ENCODE results near the gene HNRNPA2B1.
"Not testable (repeated sequence)": the region's sequence is repeated elsewhere in the genome, so short reads cannot be mapped to it uniquely, and the experiment has no call there.

HNRNPA2B1 gene

DNA sequence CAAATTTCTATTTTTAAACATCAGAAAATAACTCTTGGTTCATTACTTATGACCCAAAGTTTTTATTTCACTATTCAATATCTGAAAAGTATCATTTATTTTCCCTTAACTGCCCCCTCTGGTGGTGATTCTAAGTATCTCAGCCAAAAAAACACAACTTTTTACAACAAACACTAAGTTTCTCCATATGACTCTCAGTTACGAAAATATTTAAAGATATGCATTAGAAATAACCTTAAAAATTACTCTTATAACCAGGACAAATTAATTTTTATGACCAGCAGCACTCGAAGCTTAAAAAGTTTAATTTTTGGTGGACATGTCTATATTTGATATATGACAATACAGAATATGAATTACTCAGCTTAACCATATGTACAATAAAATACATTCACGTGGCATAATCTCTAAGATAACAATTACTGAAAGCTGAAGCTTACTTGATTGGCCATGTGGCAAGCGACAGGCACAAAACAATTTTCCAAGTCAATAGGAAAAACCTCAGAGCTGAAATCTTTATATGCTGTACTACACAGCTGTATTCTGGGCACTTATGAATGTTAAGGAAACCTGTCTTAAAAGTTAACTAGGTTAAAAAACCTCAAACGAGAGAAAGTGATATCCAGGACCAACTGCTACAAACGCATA lies 2.3 kb downstream of the HNRNPA2B1 start:
- no peak for DNase-seq (ENCODE audit: low read depth, low spot score)

- DNase-seq (ENCODE audit: low read depth, low spot score): no peak
Measured at GRCh38 chr7:26197153-26198115, 3.1 kb downstream of the HNRNPA2B1 start.

GRCh38 chr7:26195867-26196657 lies 4.5 kb downstream of the HNRNPA2B1 start:
- no peak for DNase-seq (ENCODE audit: low read depth, low spot score)

DNA sequence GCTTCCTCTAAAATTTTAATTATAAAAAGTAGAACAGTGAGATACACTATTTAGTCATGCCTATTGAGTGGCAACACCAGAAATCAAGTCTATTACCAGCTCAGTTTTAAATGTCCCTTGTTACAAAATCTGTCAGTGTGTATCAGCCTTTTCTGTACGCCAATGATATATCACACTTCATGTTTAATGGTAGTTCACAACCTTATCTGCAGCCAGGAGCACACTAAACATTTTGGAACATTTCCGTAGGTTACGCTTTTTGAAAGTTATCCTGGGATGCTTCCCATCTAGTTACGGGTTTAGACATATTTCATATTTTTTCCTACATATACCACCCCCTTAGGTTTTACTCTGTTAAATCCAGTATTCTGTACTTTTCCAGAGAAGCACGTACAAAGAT lies 5.4 kb downstream of the HNRNPA2B1 start:
- DNase-seq (ENCODE audit: low read depth, low spot score): no peak

- DNase-seq (ENCODE audit: low read depth, low spot score): not testable (repeated sequence)
Measured at GRCh38 chr7:26194764-26195163, 5.8 kb downstream of the HNRNPA2B1 start.

GRCh38 chr7:26193432-26194207 lies 6.9 kb downstream of the HNRNPA2B1 start:
- DNase-seq (ENCODE audit: low read depth, low spot score): no peak

DNA sequence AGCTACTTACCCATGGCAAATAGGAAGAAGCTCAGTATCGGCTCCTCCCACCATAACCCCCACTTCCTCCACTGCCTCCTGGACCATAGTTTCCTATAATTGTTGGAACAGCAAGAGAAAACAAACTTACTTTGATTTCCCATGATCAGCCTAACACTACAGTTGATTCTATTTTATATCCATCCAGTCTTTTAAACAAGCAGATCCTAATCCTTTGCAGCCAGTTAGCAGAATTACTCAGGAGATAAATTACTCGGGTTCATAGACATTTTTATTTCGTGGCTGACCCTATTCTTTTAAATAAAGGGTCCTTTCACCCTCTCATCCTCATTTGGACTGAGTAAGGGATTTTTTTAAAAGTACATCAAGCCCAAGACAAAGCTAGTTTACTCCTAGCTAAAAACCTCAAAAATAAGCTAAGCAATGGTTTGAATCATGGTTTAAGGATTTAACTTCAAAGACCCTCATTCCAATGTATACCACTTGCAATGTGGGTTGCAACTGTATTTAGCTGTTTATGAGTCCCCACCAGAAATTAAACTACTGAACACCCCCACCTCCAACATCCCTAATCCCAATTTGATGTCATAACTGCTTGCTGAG lies 8.0 kb downstream of the HNRNPA2B1 start:
- DNase-seq (ENCODE audit: low read depth, low spot score): no peak

DNA sequence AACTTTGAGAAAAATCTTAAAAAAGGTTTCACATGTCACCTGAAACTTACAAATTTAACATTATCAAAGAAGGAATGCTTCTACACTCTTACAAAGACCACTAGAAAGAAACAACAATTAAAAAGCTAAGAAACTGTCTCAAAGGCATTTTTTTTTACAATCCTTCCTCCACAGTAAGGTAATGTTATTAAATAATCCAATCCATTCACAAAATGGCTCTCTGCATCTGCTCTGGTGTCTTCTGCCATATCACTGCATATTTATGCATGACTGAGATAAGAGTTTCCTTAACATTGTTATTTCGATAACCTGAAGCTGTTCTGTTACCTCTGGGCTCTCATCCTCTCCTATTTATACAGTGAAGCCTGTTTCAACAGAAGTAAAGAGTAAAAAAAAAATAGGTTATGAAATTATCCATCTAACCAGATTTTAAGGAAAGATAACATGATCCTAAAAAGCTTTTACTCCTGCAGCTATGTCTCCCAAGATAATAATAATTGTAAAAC lies 8.5 kb downstream of the HNRNPA2B1 start:
- no peak for DNase-seq (ENCODE audit: low read depth, low spot score)

DNA sequence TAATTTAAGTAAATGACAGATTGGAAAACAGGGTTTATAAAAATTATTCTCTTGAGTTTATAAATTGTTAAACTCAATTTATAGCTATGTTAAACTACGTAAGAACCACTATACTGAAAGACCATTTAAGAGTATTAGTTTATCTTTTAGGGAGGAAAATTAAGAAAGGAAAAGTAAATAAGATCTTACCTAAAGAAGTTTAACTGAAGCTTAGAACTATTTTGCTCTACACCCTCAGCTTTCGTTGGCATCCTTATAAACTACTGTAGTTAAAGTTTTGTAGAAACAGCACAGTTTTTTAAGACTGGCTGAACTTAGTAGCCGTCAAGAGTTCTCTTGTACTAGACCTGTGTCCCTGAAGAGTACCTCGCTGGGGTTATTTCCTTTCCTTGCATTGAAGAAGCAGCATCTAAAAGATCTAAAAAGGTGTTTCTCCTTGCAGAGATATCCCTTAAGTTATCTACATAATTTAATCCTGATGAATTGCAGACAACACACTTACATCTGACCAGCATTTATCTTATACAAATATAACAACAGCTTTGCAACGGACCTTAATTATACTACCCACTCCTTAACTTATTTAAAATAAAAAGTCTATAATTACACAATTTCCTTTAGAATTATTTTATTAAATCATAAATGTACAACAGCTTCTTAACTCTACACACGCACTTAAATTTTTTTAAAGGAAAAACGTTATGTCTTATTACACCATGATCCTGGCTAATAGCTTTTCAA lies 9.1 kb downstream of the HNRNPA2B1 start:
- no peak for DNase-seq (ENCODE audit: low read depth, low spot score)

DNA sequence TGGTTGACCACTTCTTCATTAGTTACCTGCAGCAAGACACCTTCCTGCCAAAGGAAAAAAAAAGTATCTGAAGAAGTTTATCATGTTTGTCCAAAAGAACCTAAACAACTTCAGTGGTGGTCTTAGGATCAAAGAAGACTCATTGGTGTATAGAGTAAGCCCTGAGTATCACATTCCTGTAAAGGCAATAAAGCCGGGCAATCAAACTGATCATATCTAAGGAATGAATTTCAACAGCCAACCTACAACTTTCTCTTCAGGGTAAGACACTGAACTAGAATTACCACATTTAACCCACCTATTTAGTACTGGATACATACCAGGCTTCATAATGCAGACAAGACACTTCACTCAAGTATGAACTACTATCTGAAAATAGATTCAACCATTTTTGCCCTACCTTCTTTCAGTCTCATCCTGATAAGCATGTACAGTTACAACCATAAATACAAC lies 10.1 kb downstream of the HNRNPA2B1 start:
- DNase-seq (ENCODE audit: low read depth, low spot score): no peak

DNA sequence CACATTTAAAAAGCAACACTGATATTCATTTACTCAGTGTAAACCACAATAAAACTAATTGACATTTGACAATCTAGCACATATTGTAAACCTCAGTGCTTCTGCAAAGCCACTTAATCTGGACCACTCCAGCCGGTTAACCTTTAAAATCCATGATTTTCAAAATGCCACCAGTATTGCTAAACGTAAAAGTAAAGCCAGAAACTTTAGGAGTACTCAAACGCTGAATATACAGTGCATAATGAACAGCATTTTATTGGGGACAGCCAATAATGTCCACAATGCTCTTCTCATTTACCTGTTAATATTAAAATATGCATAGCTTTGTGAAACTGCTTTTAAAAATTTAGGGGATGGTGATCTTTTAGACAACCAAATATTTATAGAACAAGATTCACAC lies 10.8 kb downstream of the HNRNPA2B1 start:
- no peak for DNase-seq (ENCODE audit: low read depth, low spot score)

GRCh38 chr7:26188957-26189541 lies 11.5 kb downstream of the HNRNPA2B1 start:
- DNase-seq (ENCODE audit: low read depth, low spot score): no peak

- DNase-seq (ENCODE audit: low read depth, low spot score): no peak
Measured at GRCh38 chr7:26188206-26188956, 12.2 kb downstream of the HNRNPA2B1 start.

GRCh38 chr7:26187380-26188205 lies 13.0 kb downstream of the HNRNPA2B1 start:
- no peak for DNase-seq (ENCODE audit: low read depth, low spot score)

DNA sequence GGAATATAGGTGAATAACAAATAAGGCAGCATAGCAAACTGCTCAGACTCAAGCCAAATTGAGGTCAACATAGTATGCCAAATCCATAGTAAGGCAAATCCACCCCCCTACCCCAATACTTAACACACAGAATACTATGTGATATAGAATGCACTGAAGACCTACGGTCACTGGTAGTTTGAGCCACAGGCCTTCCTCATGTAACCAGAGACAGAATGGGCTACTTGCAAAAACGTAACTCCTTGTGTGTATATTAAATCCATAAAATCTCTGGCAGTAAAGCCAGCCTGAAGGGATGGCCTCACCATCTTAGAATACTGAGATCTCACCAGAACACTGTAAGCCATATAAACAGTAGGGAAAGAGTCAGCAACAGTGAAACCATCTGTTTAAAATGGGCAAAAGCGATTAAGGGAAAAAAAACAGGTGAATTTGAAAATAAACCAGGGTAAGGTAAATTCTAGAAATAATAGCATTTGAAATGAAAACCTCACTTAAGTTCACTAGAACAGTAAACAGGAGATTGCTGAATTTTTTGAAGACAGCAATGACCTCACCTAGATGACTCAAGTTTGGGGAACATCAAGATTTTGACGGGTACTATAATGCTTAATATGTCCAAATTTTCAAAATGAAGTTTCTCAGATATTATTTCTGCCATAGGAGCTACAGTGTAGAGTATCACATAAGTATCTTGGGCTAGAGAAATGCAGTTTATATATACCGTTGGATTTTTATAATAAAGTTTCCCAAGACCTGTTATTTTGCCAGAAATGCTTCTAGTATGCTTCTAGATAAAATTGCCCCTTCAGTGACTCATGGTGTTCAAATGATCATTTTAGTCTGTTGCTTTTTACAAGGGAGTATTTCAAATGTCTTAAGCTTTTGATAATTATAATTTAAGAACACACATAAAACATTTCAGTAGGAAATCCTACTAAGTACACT lies 13.9 kb downstream of the HNRNPA2B1 start:
- no peak for DNase-seq (ENCODE audit: low read depth, low spot score)

DNA sequence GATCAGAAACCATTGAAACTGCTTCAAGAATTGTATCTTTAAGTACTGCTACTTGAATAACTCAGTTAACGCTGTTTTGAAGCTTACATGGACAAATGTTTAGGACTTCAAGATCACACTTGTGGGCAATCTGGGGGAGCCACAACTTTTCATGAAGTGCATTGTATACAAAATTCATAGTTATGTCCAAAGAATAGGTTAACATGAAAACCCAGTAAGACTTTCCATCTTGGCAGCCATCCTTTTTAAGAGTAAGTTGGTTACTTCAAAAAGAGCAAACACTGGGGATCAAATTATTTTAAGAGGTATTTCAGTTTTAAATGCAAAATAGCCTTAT lies 14.7 kb downstream of the HNRNPA2B1 start:
- no peak for DNase-seq (ENCODE audit: low read depth, low spot score)

All from activated naive CD8-positive, alpha-beta T cell treated with anti-CD3 and anti-CD28 coated beads, Interleukin-2, amount 50 U/mL, for 16 hours (primary cell).